Activated T-cell treated with anti-CD3 and anti-CD28 coated beads for 4 hours (primary cell): ENCODE measurements around the gene ADGRA3.

ENCODE experiments used
- DNase-seq: peaks from one replicate; pipeline ENCODE4 v3.0.0-alpha.2; 2020

ADGRA3 gene, protein sequence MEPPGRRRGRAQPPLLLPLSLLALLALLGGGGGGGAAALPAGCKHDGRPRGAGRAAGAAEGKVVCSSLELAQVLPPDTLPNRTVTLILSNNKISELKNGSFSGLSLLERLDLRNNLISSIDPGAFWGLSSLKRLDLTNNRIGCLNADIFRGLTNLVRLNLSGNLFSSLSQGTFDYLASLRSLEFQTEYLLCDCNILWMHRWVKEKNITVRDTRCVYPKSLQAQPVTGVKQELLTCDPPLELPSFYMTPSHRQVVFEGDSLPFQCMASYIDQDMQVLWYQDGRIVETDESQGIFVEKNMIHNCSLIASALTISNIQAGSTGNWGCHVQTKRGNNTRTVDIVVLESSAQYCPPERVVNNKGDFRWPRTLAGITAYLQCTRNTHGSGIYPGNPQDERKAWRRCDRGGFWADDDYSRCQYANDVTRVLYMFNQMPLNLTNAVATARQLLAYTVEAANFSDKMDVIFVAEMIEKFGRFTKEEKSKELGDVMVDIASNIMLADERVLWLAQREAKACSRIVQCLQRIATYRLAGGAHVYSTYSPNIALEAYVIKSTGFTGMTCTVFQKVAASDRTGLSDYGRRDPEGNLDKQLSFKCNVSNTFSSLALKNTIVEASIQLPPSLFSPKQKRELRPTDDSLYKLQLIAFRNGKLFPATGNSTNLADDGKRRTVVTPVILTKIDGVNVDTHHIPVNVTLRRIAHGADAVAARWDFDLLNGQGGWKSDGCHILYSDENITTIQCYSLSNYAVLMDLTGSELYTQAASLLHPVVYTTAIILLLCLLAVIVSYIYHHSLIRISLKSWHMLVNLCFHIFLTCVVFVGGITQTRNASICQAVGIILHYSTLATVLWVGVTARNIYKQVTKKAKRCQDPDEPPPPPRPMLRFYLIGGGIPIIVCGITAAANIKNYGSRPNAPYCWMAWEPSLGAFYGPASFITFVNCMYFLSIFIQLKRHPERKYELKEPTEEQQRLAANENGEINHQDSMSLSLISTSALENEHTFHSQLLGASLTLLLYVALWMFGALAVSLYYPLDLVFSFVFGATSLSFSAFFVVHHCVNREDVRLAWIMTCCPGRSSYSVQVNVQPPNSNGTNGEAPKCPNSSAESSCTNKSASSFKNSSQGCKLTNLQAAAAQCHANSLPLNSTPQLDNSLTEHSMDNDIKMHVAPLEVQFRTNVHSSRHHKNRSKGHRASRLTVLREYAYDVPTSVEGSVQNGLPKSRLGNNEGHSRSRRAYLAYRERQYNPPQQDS (N-terminal part only)

DNA sequence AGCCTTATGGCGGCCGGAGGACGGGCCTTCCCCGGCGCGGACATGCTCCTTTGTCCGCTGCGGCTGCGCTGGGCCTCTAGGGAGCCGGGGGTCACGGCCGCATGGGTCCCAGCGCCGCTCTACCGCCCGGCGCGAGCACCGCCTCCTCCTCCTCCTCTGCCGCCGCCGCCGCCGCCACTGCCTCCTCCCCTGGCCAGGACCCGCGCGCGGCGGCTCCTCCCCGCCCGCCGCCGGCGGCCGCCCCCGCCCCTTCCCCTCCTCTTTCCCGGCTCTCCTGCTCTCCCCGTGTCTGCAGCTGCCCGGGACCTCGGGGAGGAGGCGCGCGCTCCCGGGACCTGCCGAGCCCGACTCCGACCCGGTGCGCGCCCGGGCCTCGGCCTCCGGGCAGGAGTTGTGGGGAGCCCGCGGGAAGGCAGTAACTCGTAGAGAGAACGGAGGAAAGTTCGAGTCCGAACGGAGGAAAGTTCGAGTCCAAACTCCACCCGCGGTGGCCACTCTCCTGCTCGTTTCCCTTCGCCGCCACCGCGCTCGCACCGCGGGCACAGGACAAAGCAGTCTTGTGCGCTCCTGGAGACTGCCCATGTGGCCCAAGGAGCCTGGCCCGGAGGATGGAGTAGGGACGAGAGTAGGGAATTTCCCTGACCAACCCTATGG lies at the start of gene ADGRA3:
ADGRA3 (minus strand) TSS at position 179 of the 654 bp plus-strand sequence. CDS start 282 bp downstream, outside the sequence.
- DNase-seq, result peak; percentile 5

DNA sequence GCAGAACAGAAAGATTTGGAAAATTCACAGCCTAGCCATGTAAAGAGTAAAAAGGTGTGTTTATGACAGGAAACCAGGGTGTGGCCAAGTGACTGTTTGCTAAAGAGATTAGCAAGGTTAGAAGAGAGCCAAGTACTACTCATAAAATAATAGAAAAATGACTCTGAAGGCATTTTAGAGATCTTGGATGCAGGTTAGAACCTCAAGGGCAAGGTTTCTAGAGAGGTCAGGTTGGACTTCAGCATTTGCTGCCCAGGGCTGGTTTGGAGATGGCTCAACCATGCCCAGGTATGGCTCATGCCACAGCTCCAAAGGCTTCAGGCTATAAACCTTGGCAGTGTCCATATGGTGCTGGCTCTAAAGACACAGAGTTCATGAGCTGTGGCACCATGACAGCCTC lies 40.6 kb upstream of the ADGRA3 start:
- no peak for DNase-seq

DNA sequence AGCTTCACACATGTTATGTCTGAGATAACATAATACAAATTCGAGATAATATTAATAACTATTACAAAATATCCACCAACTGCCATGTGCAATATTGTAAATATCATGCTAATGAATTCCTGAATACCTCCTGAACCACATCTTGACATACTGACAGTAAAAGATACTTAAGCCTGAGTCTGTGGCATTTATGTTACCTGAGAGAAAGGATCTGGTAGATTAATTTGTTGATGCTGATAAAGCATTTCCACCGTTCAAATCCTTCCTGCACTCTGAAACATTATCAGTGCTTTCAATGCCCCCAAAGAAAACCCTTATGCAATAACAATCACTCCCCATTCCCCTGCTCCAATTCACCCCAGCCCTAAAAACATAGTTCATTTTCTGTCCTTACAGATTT lies 38.8 kb upstream of the ADGRA3 start:
- DNase-seq, result no peak

DNA sequence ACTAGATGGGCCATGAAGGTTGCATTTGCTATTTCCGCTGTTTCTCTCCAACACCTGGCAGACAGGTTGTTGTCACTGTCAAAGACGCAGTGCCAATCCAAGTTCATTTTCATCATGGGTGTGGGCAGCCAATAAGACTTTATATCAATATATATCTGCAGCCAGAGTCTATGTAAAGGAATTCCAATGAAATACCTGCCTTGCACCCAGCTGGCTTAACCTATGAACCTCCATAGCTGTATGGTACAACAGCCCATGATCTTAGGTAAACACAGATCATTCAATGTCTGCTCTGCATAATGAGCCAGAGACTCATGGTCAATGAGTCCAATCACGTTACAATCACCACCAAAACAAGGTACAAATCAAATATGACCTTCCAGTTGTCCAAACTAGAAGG lies 37.7 kb upstream of the ADGRA3 start:
- no peak for DNase-seq

DNA sequence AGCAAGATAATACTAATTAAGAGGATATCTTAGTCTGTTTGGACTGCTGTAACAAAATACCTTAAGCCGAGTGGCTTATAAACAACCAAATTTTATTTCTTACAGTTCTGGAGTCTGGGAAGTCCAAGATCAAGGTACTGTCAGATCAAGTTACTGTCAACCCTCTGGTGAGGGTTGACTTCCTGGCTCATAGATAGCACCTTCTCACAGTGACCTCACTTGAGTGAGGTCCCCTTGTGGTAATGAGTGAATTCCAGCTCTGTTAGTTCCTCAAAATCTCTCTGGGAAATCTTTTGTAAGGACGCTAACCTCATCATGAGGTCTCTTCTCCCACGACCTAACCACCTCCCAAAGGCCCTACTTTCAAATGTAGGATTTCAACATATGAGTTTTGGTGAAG lies 36.9 kb upstream of the ADGRA3 start:
- DNase-seq, result no peak

DNA sequence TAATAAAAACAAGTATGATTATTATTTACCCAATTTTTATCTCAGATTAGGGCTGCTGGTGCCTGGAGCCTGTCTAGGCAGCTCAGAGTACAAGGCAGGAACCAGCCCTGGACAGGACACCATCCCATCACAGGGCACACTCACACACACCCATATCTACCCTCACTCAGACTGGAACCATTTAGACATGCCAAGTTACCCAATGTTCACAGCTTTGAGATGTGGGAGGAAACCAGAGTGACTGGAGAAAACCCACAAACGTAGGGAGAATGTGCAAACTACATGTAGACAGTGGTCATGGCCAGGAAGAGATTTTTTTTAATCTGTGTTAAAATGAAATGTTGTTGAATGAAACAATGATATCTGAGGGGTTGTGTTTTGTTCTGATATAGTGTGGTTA lies 35.7 kb upstream of the ADGRA3 start:
- DNase-seq, result no peak

DNA sequence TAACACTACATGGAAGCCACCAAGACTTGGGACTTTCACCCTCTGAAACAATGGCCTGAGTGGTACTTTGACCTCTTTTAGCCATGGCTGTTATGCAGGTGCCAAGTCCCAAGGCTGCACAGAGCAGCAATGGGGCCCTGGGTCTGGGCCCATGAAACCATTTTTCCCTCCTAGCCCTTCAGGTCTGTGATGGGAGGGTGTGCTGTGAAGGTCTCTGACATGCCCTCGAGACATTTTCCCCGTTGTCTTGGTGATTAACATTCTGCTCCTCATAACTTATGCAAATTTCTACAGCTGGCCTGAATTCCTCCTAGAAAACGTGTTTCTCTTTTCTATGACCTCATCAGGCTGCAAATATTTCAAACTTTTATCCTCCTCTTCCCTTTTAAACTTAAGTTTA lies 30.4 kb upstream of the ADGRA3 start:
- no peak for DNase-seq

DNA sequence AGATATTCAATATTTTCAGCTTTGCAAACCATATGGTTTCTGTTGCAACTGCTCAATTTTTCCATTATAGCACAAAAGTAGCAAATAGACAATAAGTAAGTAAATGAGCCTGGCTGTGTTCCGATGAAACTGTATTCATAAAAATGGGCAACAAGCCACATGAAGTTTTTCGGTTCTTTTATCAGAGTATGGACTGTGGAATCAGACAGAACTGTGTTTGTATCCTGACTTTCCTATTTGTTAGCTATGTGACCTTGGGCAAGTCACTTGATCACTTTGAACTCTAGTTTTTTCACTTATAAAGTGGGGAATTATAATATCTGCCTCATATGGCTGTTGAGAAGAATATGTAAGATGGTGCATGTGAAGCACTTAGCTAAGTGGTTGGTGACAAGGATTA lies 23.4 kb upstream of the ADGRA3 start:
- no peak for DNase-seq

DNA sequence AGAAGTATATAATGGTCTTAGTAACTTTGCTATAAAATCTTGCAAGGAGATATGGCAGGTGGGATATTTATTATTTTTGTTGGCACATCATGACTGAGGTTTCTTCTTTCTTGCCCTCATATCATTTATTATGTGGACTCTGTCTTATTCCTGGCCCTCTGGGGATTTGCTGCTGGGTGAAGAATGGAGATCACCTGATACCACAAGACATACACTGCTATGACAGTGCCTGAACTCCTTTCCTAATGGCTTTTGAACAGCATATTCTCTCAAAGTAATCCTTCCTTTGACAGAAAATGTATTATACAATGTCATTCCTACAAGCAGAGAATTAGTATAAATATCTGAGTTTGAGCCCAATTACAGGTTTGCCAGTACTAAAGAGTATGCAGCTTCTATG lies 22.0 kb upstream of the ADGRA3 start:
- no peak for DNase-seq

DNA sequence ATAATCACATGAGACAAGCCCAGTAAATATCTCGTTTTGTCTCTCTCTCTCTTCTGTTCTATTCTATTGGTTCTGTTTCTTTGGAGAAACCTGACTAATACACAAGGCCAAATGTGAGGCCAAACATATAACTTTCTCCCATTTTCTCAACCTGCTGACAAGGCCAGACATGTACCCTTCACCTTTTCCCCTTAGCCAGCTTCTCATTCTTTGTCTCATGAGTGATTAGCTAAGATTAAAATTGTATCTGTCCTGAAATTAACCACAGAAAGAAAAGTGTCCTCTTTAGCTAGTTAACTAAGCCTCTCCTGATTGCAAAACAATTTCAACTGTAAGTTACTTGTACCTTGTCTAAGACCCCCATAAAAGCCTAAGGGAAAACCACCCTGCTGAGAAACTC lies 18.5 kb upstream of the ADGRA3 start:
- DNase-seq, result no peak

DNA sequence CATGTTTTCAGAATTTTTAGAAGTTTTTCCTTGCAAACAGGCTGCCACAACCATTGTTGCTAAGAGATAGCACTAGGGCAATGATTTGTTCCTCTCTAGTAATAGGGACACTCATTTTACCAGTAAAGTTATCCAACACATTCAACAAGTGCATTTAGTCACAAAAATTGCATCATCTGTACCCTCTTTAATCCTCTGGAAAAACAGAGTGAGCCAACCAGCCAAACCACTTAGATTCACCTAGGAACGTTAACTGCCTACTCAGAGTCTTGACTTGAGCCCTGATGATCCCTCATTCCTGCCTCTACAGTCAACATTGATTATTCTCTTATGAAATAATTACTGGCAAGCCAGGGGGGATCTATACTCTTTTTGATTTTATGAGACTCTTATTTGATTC lies 17.0 kb upstream of the ADGRA3 start:
- DNase-seq, result no peak

DNA sequence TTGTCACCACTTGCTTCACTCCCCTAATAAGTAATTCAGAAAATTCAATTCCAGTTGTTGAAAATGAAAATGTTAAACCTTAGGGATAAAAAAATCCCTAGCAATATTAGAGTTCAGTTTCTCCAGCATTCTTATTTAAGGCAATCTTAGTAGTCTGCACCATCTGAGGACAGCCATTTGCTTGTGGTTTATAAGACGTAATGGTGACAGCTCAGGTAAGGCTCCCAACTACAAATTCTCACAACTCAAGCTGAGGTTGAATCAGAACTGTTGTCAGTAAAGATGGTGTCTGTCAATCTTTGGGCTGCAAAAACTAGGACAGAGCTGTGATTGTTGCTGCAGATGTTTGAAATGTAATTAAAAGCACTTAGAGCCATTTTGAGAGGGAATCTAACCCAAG lies 16.3 kb upstream of the ADGRA3 start:
- no peak for DNase-seq

DNA sequence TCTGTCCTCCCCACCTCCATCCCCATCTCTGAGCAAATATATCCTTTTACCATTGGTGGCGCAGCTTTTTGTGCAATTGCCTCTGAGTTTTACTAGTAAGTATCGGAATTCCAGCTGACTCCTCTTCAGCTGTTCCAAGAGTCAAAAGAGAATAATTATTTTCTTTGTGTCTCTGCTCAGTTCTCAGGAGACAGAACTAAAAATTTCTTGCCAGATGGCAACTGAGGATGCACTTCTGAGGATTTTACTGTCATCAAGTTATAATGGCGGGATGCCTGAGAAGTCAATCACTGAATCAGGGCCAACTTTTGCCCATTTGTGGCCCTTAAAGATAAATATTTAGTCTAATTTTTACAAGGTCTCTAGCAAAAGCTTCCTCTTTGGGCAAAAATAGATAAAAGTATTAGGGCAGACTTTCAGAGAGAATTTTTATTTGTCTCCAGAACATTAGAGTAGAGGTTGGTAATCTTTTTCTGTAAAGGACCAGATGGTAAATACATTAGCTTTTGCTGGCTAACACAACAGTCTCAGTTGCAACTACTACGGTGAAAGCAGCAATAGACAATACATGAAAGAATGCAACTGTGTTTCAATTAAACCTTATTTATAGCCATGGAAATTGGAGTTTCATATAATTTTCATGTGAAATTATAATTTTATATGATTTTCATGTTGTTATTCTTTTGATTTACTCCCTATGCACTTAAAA lies 15.6 kb upstream of the ADGRA3 start:
- no peak for DNase-seq

DNA sequence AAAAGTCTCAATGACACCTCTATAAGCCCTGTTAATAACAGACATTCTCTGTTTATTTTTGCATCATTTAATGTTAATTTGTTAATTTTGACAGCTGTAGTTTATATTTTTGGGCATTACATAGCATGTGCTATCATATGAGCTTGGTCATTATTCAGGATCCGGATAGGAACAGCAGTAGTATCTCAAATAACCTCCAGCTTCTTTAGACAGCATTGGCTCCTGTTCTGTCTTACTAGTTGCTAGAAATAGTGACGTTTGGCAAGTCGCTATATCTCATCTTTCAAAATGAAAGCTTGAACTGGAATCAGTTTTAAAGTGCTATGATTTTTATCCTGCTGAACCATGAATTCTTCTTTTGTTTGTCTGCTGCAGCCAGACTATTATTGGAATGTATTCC lies 9.0 kb upstream of the ADGRA3 start:
- DNase-seq, result no peak

DNA sequence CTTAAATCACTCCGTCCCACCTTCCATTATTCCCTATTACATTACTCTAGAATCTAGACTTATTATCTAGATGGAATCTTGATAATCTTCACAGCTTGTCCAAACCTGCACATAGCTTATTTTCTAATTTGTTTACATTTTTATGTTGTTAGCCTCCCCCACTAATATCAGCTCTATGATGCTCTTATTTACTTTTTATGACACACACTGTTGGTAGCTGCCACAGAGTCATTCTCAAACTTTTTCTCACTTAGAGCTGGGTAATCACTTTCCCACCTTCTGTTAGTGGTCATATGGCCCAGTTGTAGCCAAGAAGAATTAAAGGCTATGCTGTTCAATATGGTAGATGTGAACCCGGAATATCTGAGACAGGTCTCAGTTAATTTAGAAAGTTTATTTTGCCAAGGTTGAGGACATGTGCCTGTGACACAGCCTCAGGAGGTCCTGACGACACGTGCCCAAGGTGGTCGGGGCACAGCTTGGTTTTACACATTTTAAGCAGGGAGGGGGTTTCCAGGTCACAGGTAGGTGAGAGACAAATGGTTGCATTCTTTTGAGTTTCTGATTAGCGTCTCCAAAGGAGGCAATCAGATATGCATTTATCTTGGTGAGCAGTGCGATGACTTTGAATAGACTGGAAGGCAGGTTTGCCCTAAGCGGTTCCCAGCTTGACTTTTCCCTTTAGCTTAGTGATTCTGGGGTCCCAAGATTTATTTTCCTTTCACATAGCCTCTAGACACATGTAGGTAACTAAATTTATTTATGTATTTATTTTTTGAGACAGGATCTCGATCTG lies 7.0 kb upstream of the ADGRA3 start:
- no peak for DNase-seq

DNA sequence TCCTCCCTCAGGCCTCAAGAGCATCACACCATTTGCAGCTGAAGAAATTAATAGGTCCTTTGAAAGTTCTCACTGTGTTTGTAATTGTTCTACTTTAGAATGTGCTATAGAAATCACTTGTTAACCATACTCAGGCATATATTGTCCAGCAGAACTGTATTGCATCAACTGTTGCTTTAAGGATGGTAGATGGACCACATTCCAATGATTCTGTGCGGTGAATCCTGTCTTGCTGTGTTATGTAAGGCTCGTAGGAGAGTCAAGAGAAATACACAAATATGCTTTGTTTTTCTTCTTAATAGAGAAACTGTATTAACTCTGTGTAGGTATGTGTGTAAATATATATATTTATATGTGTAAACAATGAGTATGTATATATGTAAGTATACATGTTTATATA lies 6.3 kb upstream of the ADGRA3 start:
- DNase-seq, result no peak

DNA sequence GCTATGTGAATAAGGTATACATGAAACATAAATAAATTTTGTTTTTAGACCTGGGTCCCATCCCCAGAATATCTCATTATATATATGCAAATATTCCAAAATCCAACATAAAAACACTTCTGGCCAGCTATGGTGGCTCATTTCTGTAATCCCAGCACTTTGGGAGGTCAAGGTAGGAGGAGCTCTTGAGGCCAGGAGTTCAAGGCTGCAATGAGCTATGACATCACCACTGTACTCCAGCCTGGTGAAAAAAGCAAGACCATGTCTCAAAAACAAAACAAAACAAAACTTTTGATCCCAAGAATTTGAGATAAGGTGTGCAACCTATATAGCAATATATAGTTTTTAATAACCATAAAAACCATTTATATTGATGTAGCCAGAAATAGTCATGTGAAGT lies 5.4 kb upstream of the ADGRA3 start:
- no peak for DNase-seq

DNA sequence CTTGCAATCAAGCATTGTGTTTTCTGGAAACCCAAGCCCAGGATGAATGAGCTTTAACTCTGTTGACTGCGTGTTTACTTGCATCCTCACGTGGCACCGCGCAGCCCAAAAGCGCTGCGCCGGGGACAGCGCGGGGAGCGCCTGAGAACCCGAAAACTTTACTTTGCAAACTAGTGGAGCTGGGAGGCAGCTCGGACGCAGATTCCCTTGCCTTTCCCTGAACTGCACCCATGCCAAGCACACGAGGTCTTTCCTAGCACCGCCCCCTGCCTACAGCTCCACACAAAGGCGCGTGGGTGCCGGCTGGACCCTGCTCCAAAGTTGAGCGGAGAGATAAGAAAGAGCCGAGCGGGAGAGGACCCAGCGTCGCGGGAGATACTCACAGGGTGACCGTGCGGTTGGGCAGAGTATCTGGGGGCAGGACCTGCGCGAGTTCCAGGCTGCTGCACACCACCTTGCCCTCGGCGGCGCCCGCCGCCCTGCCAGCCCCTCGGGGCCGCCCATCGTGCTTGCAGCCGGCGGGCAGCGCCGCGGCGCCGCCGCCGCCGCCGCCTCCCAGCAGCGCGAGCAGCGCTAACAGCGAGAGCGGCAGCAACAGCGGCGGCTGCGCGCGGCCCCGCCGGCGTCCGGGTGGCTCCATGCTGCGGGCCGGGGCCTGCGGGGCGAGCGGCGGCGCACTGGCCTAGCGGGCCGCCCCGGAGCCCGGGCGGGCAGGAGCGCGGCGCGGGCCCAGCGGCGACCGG lies 550 bp downstream of the ADGRA3 start:
- no peak for DNase-seq

DNA sequence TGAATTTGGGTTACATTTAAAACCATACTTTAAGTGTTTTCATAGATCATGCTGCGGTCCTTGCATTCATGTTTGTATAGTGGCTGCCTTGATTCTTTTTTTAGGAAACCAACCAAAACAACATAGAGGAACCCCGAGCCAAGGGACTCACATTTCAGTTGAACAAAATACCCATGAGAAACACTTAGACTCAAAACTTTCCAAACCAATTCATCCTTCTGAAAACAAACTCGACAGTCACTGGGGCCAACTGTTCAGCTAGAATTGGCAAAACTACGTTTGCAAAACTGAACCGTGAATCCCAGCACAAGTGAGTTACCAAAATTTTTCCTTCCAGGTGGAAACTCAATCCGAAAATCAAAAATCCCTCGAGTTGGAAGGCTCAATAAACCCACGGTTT lies 1.4 kb downstream of the ADGRA3 start:
- DNase-seq, result no peak

DNA sequence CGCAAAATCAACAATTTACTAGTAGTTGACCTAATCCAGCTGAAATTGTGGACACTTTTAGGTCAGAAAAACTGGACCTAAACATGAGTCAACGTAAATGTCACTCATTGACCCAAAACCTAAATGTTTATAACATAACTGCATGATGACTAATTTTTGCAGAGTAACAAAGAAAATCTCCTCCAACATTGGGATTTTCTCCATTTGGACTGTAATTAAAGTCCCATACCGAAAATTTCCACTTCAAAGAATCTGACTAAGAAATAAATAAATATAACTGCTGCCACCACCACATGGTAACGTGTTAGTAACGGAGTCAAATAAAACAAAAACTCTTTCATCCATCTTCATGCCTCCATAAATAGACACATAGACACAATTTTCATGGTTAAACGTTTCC lies 1.9 kb downstream of the ADGRA3 start:
- DNase-seq, result no peak

DNA sequence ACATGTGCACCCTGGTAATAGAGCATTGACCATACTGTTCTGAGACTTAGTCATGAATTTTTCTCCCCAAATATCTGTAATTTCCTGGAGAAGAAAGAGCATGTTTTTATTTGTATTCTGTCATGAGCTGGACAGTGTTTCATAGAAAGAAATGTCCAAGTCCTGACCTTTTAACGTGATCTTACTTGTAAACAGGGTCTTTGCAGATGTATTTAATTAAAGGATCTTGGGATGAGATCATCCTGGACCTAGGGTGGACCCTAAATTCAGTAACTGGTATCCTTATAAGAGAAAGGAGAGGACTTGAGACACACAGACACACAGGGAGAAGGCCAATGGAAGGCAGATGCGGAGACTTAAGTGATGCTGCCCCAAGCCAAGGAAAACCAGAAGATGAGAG lies 3.6 kb downstream of the ADGRA3 start:
- DNase-seq, result no peak
